ENCODE results near the gene VAMP3. TPM values are rescaled to one million over a fixed set of nuclear protein-coding genes. Genes with fewer than 3 reads are reported as not detected.

VAMP3 gene
- total RNA-seq, 4 donors from 2014 or later: 64.4 to 133 (median 88.7) TPM

DNA sequence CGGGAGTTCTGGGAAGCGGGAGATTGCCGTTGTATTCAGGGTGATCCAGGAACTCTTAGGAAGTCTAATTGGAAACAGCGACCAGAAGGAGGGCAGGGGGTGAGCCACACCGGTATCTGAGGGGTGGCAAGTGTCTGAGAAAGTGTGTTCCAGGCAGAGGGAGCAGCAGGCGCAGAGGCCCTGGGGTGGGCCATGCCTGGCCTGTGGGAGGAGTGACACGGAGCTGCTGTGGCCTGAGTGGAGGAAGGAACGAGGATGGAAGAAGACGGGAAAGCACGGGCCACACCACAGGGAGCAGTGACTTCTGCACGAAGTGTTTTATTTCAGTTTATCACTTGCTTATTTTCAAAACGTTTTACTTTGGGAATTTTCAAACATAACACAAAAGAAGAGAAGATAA is 24.3 kb downstream of the VAMP3 start:
- no peak for DNase-seq (ENCODE audit: low spot score in 2 of 2)
- intact Hi-C loops (cut with DNase I; ENCODE audit: low total_unique reads): no loop called here
- WGBS, 2 donors: 85 to 86% methylated on average over 12 of the region's 12 CpGs
- H3K4me3 ChIP-seq (ENCODE audit: low read depth, poor library complexity, severe bottlenecking): no peak overlapping the region
- TF ChIP-seq CTCF (IDR thresholded peaks at IDR 0.05) (no peak), POLR2A (IDR thresholded peaks at IDR 0.05) (no peak)

- no peak overlapping the region for H3K4me3 ChIP-seq (ENCODE audit: low read depth, poor library complexity, severe bottlenecking)
- intact Hi-C loops (cut with DNase I; ENCODE audit: low total_unique reads): no loop called here
- 83 to 86% methylated on average over 9 of the region's 9 CpGs for WGBS, 2 donors
- no peak for TF ChIP-seq CTCF (IDR thresholded peaks at IDR 0.05)
- TF ChIP-seq POLR2A (IDR thresholded peaks at IDR 0.05): no peak
- no peak for DNase-seq (ENCODE audit: low spot score in 2 of 2)
Observed at GRCh38 chr1:7805460-7805859, 34.4 kb downstream of the VAMP3 start.

DNA sequence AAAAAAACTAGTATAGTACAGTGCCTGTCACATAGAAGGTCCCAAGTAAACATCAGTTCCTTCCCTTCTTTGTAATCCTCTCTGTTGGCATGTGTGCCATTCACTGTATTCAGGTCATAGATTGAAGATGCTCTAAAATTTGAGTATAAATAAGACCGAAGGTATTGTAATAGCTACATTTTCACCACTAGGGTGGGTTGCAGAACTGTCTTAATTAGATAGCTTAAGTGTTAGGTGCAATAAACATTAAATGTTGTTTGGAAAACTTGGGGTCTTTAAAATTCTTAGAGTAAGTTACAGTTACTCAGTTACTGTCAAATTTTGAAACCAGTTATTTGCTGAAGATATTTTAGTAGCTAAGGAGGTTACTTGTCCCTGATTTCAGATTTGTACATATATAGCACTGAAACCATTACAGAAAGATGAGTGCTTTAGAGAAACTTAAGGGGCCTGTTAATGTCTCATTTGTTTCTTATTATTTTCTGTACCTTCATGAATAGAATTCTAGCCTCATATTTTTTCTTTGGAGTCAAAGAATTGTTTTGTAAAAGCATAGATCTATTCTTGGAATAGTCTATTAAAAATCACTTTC is 37.3 kb downstream of the VAMP3 start:
- no peak for DNase-seq (ENCODE audit: low spot score in 2 of 2)
- TF ChIP-seq CTCF (IDR thresholded peaks at IDR 0.05) (no peak), POLR2A (IDR thresholded peaks at IDR 0.05) (no peak)
- intact Hi-C loops (cut with DNase I; ENCODE audit: low total_unique reads): no loop called here
- 29 to 39% methylated on average over 1 of the region's 1 CpG for WGBS, 2 donors
- H3K4me3 ChIP-seq (ENCODE audit: low read depth, poor library complexity, severe bottlenecking): no peak overlapping the region

GRCh38 chr1:7809742-7810141 is 38.6 kb downstream of the VAMP3 start:
- TF ChIP-seq POLR2A (IDR thresholded peaks at IDR 0.05): no peak
- TF ChIP-seq CTCF (IDR thresholded peaks at IDR 0.05): no peak
- WGBS, 2 donors: 93 to 96% methylated on average over 13 of the region's 13 CpGs
- intact Hi-C loops (cut with DNase I; ENCODE audit: low total_unique reads): no loop called here
- H3K4me3 ChIP-seq (ENCODE audit: low read depth, poor library complexity, severe bottlenecking): no peak overlapping the region
- DNase-seq (ENCODE audit: low spot score in 2 of 2): no peak

DNA sequence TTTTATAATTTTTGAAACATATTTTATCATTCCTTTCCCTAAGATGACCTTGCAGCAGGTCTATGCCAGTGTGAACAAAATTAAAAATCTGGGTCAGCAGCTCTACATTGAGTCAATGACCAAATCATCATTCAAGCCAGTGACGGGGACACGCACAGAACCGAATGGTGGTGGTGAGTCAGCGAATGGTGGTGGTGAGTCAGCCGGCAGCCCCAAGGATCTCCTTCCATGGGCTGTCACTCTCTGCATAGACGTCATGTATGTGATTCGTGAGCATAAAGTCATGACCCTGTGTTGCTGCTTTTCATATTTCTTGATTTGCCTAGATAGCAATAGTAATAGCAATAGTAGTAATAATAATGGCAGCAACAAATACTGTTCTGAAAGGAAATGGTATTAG is 39.3 kb downstream of the VAMP3 start:
- TF ChIP-seq CTCF (IDR thresholded peaks at IDR 0.05) (no peak), POLR2A (IDR thresholded peaks at IDR 0.05) (no peak)
- no peak for DNase-seq (ENCODE audit: low spot score in 2 of 2)
- WGBS, 2 donors: 84 to 91% methylated on average over 7 of the region's 7 CpGs
- intact Hi-C loops (cut with DNase I; ENCODE audit: low total_unique reads): no loop called here
- no peak overlapping the region for H3K4me3 ChIP-seq (ENCODE audit: low read depth, poor library complexity, severe bottlenecking)

DNA sequence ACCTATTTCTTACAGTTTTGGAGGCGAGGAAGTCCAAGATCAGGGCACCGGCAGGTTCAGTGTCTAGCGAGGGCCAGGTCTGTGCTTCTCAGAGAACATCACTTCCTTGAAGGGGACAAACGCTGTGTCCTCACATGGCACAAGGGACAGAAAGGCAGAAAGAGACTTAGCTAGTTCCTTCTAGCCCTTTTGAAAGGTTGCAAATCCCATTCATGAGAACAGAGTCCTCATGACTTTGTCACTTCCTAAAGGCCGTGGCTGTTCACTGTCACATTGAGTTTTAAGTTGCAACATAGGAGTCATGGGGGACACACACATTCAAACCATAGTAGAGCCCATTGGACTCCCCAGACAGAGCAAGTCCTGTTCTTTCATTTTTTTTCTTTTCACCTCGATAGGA is 40.4 kb downstream of the VAMP3 start:
- no peak for DNase-seq (ENCODE audit: low spot score in 2 of 2)
- H3K4me3 ChIP-seq (ENCODE audit: low read depth, poor library complexity, severe bottlenecking): no peak overlapping the region
- intact Hi-C loops (cut with DNase I; ENCODE audit: low total_unique reads): no loop called here
- WGBS, 2 donors: 93 to 96% methylated on average over 6 of the region's 6 CpGs
- TF ChIP-seq POLR2A (IDR thresholded peaks at IDR 0.05): no peak
- TF ChIP-seq CTCF (IDR thresholded peaks at IDR 0.05): no peak
